Prostate gland (tissue), 2 donors: ENCODE measurements around the gene FUT3.

Experiments used
- CTCF ChIP-seq, 4 experiments: fragments of 200-600 bp in 2 of 4; fragments of 450-650 bp in 2 of 4; sonication (generic) in 2 of 4; IDR thresholded peaks; 1 replicate in 3 of 4; 2 replicates in 1 of 4; pipeline ENCODE4 v1.5.1; 2016 to 2019; ENCODE audit warnings: antibody characterized with exemption in 4 of 4, mild to moderate bottlenecking in 2 of 4, moderate library complexity in 2 of 4
- POLR2A ChIP-seq: fragments of 450-650 bp; IDR thresholded peaks from one replicate; pipeline ENCODE4 v1.6.1; 2016; ENCODE audit warnings: antibody characterized with exemption, mild to moderate bottlenecking

- TF ChIP-seq CTCF (IDR thresholded peaks at IDR 0.05) (no peak), POLR2A (no peak)
Measured at GRCh38 chr19:5880196-5880595, 28.9 kb upstream of the FUT3 start.
